ENCODE results near the gene CTSD. TPM values are rescaled to one million over a fixed set of nuclear protein-coding genes. Genes with fewer than 3 reads are reported as not detected.

Gene CTSD
- total RNA-seq, 1 donor = 63.9 TPM

DNA sequence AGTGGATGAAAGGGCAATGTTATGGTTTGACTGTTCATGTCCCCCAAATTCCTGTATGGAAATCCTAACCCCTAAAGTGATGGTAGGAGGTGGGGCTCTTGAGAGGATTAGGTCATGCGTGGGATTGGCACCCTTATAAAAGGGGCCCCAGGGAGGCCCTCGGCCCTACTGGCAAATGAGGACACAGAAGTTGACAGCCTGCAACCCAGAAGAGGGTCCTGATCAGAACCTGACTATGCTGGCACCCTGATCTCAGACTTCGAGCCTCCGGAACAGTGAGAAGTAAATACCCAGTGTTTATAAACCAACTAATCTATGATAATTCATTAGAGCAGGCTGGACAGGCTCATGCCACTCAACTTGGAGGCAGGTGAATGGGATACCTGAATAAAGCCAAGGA, 22.0 kb downstream of the CTSD start:
- H3K4me3 ChIP-seq (ENCODE audit: low read depth, low read length) = no peak overlapping the region
- no peak for DNase-seq (ENCODE audit: low read depth)
- TF ChIP-seq, protein P1, sequence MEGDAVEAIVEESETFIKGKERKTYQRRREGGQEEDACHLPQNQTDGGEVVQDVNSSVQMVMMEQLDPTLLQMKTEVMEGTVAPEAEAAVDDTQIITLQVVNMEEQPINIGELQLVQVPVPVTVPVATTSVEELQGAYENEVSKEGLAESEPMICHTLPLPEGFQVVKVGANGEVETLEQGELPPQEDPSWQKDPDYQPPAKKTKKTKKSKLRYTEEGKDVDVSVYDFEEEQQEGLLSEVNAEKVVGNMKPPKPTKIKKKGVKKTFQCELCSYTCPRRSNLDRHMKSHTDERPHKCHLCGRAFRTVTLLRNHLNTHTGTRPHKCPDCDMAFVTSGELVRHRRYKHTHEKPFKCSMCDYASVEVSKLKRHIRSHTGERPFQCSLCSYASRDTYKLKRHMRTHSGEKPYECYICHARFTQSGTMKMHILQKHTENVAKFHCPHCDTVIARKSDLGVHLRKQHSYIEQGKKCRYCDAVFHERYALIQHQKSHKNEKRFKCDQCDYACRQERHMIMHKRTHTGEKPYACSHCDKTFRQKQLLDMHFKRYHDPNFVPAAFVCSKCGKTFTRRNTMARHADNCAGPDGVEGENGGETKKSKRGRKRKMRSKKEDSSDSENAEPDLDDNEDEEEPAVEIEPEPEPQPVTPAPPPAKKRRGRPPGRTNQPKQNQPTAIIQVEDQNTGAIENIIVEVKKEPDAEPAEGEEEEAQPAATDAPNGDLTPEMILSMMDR (IDR thresholded peaks at IDR 0.05; ENCODE audit: insufficient read depth, low read depth, low read length) = no peak

DNA sequence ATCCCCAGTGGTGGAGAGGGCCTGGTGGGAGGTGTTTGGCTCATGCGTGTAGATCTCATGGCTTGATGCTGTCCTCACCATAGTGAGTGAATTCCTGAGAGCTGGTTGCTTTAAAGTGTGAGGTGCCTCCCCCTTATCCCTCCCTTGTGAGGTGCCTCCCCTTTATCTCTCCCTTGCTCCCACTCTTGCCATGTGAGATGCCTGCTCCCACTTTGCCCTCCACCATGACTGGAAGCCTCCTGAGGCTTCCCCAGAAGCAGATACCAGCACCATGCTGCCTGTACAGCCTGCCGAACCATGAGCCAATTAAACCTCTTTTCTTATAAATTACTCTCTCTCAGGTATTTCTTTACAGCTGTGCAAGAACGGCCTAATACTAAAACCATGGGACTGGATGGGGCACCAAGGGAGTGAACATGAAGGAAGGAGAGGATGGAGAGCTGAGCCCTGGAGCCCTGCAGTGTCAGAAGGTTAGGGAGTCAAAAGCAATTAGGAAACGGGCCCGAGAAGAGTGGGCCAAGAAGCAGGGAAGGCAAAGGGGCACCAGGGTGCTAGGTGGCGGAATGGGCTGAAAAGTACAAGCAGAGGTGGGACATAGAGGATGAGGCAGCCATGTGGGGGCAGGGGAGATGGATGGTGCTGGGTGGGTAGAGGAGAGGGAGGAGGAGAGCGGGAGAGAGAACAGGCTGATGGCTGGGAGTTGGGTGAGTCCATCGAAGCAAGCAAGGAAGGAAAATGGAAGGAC, 22.8 kb downstream of the CTSD start:
- TF ChIP-seq, protein P1 (IDR thresholded peaks at IDR 0.05; ENCODE audit: insufficient read depth, low read depth, low read length) = no peak
- H3K4me3 ChIP-seq (ENCODE audit: low read depth, low read length) = no peak overlapping the region
- DNase-seq (ENCODE audit: low read depth) = no peak

DNA sequence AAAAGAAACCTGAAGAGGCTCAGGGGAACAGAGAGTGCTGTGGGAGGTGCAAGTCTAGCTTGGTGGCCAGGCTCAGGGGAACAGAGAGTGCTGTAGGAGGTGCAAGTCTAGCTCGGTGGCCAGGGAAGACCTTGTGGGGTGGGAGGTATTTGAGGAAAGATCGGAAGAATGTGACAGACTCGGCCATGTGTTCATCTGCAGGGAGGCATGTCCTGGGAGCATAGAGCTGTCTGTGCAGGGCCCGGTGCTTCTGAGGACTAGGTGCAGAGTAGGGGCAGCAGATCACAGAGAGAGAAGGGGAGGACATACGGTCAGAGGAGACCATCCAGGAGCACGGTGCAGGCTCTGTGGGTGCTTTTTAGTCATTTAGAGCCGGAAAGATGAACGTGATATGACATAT, 24.2 kb downstream of the CTSD start:
- no peak overlapping the region for H3K4me3 ChIP-seq (ENCODE audit: low read depth, low read length)
- TF ChIP-seq, protein P1 (IDR thresholded peaks at IDR 0.05; ENCODE audit: insufficient read depth, low read depth, low read length) = no peak
- no peak for DNase-seq (ENCODE audit: low read depth)

DNA sequence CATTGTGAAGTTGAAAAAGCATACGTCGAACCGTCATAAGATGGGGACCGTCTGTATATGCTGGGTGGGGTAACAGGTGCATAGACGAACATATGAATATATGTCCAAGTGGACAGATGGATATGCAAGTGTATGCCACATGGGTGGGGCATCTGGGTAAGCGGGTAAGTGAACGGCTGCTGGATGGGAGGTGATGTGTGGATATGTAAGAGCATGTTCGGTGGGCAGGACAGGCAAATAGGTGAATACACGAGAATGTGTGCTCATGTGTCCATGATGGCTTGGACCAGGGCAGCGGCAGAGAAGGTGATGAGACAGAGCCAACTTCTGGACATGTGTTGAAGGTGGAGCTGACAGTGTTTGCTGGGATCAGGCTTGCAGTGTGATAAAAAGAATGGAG, 25.3 kb downstream of the CTSD start:
- H3K4me3 ChIP-seq (ENCODE audit: low read depth, low read length) = no peak overlapping the region
- TF ChIP-seq, protein P1 (IDR thresholded peaks at IDR 0.05; ENCODE audit: insufficient read depth, low read depth, low read length) = no peak
- DNase-seq (ENCODE audit: low read depth) = no peak

DNA sequence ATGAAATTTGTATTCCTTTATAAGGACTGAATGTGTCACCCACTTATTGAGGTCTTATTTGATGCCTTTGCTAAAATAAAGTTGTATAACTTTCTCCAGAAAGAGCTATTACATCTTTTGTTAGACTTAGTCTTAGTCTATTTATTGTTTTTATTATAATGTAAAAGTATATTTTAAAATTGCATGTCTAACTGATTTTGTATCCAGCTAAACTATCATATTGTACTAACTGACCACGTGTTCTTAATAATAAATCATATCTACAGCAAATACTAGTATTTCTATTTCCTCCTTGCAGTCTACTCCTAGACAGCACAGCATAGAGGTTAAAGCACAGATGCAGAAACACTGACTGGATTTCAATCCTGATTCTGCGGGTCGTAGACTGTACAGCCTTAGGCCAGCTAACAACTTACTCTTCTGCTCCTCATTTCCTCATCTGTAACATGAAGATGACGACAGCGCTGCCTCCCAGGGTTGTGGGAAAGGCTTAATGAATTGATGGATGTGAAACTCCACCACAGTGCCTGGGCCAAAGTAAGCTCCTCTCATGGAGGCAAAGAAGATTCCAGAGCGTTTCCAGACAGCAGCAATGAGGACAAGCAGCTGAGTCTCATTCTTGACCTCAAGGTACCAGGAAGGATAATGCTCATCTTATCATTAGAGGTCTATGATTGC, 26.5 kb downstream of the CTSD start:
- no peak for DNase-seq (ENCODE audit: low read depth)
- H3K4me3 ChIP-seq (ENCODE audit: low read depth, low read length) = no peak overlapping the region
- TF ChIP-seq, protein P1 (IDR thresholded peaks at IDR 0.05; ENCODE audit: insufficient read depth, low read depth, low read length) = no peak

DNA sequence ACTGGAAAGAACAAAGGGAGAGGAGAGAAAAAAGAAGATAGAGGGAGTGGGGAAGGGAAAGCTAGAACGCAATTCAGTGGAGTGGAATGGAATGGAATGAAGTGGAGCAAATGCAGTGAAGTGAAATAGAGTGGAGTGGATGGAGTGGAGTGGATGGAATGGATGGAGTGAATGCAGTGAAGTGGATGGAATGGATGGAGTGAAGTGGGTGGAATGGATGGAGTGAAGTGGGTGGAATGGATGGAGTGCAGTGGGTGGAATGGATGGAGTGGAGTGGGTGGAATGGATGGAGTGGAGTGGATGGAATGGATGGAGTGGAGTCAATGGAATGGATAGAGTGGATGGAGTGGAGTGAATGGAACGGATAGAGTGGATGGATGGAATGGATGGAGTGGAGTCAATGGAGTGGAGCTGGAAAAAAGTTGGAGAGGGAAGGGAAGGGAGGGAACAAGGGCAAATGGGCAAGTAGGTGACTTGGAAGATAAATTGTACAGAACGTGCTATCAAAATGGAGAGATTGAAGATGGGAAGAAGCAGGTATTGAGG, 27.2 kb downstream of the CTSD start:
- H3K4me3 ChIP-seq (ENCODE audit: low read depth, low read length) = no peak overlapping the region
- DNase-seq (ENCODE audit: low read depth) = no peak
- TF ChIP-seq, protein P1 (IDR thresholded peaks at IDR 0.05; ENCODE audit: insufficient read depth, low read depth, low read length) = no peak

Measured in fibroblast of villous mesenchyme (primary cell).